Hematopoietic multipotent progenitor cell (in vitro differentiated cells): ENCODE measurements around the gene KLF8. TPM values are rescaled to one million over a fixed set of nuclear protein-coding genes. Genes with fewer than 3 reads are reported as not detected.
"Not testable (repeated sequence)": the region's sequence is repeated elsewhere in the genome, so short reads cannot be mapped to it uniquely, and the experiment has no call there.

Source experiments
- DNase-seq, 3 donors: peaks; one replicate each; pipeline ENCODE4 v3.0.0-alpha.2; 2011 to 2015; ENCODE audit warnings: low read depth in 2 of 3, low spot score in 2 of 3
- total RNA-seq: library from RNA; depleted of rRNA; stranded (reverse); fragments of >200 nt; gene quantifications from one replicate; pipeline ENCODE4 v1.2.3, GENCODE V29; 2012

Gene KLF8
- total RNA-seq = 4.0 TPM

GRCh38 chrX:56232221-56233082 is at the start of gene KLF8:
Gene KLF8 (plus strand): TSS chrX:56232356. CDS start chrX:56233335, 979 bp downstream.
- peak in 2 of 3 donors; percentile 51 to 54 for DNase-seq

GRCh38 chrX:56206945-56207344 is 25.2 kb upstream of the KLF8 start:
- not testable (repeated sequence) for DNase-seq

DNA sequence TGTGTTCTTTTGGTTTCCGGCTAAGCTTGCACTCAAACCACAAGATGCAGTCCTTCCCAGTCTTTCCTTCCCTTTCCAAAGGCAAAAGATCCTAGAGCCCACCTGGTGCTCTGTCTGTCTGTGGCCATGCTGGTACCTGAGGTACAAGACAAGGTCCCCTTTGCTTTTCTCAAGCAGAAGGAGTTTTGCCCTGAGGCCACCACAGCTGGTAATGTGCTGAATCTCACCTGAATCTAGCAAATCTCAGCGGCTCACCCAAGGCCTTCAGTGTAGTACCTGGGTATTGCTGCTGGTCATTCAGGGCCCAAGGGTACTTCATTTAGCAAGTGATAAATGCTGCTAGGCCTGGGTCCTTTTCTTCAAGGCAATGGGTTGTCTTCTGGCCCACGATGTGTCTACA is 20.5 kb upstream of the KLF8 start:
- no peak for DNase-seq

DNA sequence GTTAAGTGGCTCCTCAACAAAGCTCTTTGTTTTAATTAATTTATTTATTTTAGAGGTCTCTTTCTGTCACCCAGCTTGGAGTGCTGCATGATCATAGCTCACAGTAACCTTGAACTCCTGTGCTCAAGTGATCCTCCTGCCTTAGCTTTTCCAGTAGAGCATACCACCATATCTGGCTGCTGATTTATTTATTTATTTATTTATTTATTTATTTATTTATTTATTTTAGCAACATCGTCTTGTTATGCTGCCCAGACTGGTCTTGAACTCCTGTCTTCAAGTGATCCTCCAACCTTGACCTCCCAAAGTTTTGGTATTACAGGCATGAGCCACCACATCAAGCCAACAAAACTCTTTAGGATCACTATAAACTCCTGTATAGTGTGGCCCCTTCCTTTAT is 15.8 kb upstream of the KLF8 start:
- DNase-seq = no peak

DNA sequence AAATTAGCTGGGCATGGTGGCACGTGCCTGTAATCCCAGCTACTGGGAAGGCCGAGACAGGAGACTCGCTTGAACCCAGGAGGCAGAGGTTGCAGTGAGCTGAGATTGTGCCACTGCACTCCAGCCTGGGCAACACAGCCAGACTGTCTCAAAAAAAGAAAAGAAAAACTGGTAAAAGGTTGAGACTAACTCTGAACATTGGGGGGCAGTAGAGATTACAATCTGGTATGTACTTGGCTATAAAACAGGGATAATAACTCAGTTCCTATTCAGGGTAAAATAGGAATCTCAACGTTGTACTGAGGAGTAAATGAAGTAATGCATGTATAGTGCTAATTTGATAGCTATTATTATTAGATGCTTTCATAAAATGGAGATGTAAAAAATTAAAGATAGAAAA is 12.5 kb upstream of the KLF8 start:
- peak in 1 of 3 donors; percentile 6 for DNase-seq

DNA sequence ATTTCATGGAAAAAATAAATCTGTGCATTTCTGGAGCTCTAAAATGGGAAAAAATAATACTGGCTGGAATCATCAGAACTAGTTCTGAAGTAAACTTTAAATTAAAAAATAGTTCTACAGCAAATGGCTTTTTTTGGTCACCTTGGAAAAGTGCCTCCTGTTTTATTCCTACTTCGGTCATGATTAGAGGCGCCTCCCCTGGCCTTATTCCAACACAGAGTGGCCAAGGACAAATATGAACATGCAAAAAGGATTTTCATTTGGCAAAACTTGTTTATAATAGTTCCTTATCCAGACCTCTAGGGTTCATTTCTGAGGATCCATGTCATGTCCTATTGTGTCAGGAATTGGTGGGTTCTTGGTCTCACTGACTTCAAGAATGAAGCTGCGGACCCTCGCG is 11.1 kb upstream of the KLF8 start:
- DNase-seq = no peak

GRCh38 chrX:56222473-56223000 is 9.6 kb upstream of the KLF8 start:
- DNase-seq = no peak

DNA sequence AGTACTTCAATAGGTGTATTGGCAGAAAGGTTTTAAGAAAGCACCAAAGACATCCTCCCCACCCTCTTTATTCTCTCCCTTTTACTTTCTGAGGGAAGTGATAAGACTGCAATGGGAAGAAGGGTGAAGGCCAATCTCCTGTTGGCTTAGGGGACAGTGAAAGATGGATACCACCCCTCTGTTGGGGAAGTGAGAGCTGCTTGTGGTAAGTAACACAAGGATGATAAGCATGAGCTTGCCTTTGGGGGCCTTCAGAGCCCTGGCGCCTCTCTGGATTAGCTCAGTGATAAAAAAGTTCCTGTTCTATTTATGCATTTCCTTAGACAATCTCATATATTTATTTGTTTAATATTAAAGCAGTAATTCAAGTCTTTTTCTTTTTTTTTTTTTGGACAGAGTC is 5.2 kb upstream of the KLF8 start:
- DNase-seq = no peak

DNA sequence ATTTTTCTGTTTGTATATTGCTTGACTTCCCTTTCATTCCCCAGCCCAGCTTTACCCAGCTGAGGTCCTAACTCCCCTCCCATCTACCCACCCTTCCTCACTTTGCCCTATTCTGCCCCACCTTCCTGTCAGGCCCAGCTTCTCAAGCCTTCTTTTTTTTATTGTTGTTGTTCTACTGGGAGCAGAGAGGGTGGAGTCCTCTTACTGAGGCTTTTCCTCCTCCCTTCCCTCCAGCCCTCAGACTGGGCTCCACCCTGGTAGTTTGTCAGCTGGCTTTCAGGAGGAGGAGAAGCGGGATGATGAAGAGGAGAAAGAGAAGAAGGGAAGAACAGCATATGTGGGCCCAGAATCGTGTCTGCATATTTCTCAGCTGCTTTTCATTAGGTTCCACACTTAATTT is 3.2 kb upstream of the KLF8 start:
- no peak for DNase-seq

- DNase-seq = no peak
Observed at GRCh38 chrX:56231537-56232090, 542 bp upstream of the KLF8 start.

GRCh38 chrX:56233100-56233499 is 944 bp downstream of the KLF8 start:
- DNase-seq = no peak

DNA sequence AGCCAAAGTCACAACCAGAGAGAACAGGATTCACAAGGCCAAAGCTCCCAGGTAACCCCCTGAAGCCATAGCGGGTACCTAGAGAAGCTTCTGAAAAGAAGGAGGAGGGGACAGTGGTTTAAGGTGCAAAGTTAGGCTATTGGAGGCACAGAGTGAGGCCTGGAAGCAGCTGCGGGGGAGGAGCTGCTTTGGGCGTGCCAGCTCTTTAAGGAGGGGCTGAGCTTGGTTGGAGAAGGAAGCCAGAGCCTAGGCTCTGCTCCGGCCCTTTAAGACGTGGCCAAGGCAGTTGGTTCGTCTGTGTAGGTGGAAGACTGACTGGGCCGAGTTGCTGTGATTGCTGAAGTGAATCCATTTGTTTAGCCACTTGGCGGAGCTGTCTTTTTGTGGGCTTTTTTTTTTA is 1.5 kb downstream of the KLF8 start:
- DNase-seq = no peak

GRCh38 chrX:56248492-56248891 is 16.3 kb downstream of the KLF8 start:
- DNase-seq = peak; percentile 22 to 70 (median 43)

GRCh38 chrX:56253832-56254703 is 21.9 kb downstream of the KLF8 start:
- DNase-seq = no peak

DNA sequence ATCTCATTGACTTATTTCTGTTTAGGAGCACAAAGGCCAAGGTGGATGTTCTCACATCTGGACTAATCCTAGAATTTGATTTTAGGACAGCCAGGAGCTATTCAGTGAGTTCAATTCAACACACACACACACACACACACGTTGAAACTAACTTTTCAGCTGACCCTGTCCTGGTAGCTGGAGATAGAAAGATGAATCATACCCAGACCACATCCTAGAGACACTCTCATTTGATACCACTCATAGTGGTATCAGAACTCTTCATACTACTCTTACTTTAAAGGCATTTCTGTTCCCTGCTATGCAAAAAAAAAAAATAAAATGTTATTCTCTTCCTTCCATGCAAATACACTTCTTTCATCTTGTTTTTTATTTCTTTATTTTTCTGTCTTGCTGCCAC is 36.7 kb downstream of the KLF8 start:
- DNase-seq = no peak

DNA sequence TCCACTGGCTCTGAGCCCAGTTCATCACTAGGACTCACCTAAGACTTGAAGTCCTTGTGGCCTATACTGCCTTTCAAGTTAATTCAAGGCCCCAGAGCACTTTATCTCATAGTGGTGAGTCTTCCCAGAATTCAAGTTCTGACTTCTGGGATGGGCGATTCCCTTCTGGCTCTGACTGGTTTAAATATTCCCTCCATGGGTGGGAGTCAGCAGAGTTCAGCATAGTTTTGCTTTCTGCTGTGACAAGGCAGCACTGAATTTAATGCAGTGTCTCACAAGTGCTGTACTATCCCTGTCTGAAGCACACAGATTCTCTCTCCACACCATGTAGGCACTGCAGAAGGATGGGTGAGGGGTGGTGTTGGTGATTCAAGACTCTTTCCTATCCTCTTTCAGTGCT is 46.5 kb downstream of the KLF8 start:
- no peak for DNase-seq

- peak in 2 of 3 donors; percentile 11 to 26 for DNase-seq
Observed at GRCh38 chrX:56279863-56280262, 47.7 kb downstream of the KLF8 start.

DNA sequence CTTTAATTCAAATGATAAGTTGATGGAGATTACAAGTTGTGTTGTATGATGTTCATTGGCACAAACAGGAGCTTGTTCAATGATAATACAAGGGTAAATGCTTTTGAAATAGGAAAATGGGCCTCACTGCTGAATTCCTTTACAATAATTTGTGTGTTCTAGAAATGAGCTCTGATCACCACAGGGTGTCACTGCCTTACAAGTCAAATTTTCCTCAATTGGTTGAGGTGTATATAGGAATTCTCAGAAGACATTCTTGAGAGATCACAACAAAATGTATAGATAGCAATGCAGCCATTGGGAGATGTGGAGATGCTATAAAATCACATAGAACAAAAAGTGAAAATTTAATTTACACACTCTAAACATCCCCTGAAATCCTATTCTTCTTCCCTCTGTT is 49.6 kb downstream of the KLF8 start:
- peak; percentile 7 to 21 (median 19) for DNase-seq

DNA sequence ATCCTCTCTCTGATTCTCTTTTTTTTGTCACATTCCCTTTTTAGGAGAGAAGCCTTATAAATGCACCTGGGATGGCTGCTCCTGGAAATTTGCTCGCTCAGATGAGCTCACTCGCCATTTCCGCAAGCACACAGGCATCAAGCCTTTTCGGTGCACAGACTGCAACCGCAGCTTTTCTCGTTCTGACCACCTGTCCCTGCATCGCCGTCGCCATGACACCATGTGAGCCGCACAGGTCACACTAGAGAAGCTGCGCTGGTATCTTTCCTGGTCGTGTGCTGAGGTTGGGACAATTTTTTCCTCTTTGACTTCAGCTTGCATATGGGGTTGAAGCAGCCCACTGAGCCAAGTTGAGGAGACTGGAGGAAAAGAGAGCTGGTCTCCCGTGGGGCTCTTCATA is 52.1 kb downstream of the KLF8 start:
- DNase-seq = no peak

DNA sequence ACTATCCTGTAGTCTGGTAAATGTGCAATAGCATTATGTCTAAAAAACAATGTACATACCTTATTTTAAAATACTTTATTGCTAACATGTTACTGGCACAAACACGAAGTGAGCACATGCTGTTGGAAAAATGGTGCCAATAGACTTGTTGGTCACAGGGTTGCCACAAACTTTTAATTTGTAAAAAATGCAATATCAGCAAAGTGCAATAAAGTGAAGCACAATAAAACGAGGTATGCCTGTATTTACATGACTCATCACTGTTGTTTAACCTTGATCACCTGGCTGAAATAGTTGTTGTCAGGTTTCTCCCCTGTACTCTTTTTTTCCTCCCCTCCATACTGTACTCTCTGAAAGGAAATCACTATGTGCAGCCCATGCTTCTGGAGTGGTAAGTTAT is 56.5 kb downstream of the KLF8 start:
- DNase-seq = no peak

- DNase-seq = no peak
Observed at GRCh38 chrX:56289449-56289848, 57.3 kb downstream of the KLF8 start.
